WTC11 (cell line): ENCODE data around the gene SLC6A18. TPM values are rescaled to one million over a fixed set of nuclear protein-coding genes. Genes with fewer than 3 reads are reported as not detected.

Source experiments
- ATAC-seq: fragments of 200-7000 bp; cut with Tn5 transposase; 2 replicates; pipeline ENCODE4 v1.10.0; 2021; ENCODE audit warnings: mild to moderate bottlenecking, moderate library complexity
- CTCF ChIA-PET: fragments of 300-600 bp; sonication (Branson Sonifier 250); formaldehyde crosslinking; loops from one replicate; lab custom pipeline; 2021; ENCODE audit warnings: antibody characterized with exemption; lab: Charles Lee
- POLR2A ChIA-PET: fragments of 350-600 bp; sonication (Branson Sonifier 250); formaldehyde crosslinking; loops from one replicate; lab custom pipeline; 2021; ENCODE audit warnings: antibody characterized with exemption; lab: Charles Lee
- DNase-seq: peaks from one replicate; pipeline ENCODE4 v3.0.0; 2021; ENCODE audit warnings: low spot score
- H3K27ac Mint-ChIP-seq: 2 replicates; pipeline ENCODE4 v1.8.0; 2021; ENCODE audit warnings: mixed read lengths
- H3K27me3 Mint-ChIP-seq: 2 replicates; pipeline ENCODE4 v1.8.0; 2021; ENCODE audit warnings: low read depth, mild to moderate bottlenecking, moderate library complexity, mixed read lengths
- H3K36me3 Mint-ChIP-seq: 2 replicates; pipeline ENCODE4 v1.8.0; 2021; ENCODE audit warnings: mixed read lengths
- H3K4me1 Mint-ChIP-seq: 2 replicates; pipeline ENCODE4 v1.8.0; 2022; ENCODE audit warnings: mixed read lengths
- H3K4me3 Mint-ChIP-seq: 2 replicates; pipeline ENCODE4 v1.8.0; 2021; ENCODE audit warnings: mild to moderate bottlenecking, moderate library complexity, mixed read lengths
- H3K9me3 Mint-ChIP-seq: 2 replicates; pipeline ENCODE4 v1.8.0; 2021; ENCODE audit warnings: mixed read lengths
- CREB1 ChIP-seq: sonication (generic); formaldehyde crosslinking; IDR thresholded peaks from 2 replicates; pipeline ENCODE4 v1.8.0; 2023; ENCODE audit warnings: mild to moderate bottlenecking, missing genetic modification reagents
- CREM ChIP-seq: sonication (generic); formaldehyde crosslinking; IDR thresholded peaks from 2 replicates; pipeline ENCODE4 v1.8.1; 2022; ENCODE audit warnings: mild to moderate bottlenecking, missing genetic modification reagents, moderate library complexity
- EMX1 ChIP-seq: fragments of 250-450 bp; sonication (Bioruptor Pico); IDR thresholded peaks from 2 replicates; pipeline ENCODE4 v1.8.0; 2021; ENCODE audit warnings: mild to moderate bottlenecking
- ESRRA ChIP-seq: sonication (generic); formaldehyde crosslinking; IDR thresholded peaks from 2 replicates; pipeline ENCODE4 v1.8.1; 2022; ENCODE audit warnings: mild to moderate bottlenecking, missing genetic modification reagents, borderline replicate concordance
- ETV6 ChIP-seq: sonication (generic); formaldehyde crosslinking; IDR thresholded peaks from 2 replicates; pipeline ENCODE4 v1.8.1; 2022; ENCODE audit warnings: mild to moderate bottlenecking, missing genetic modification reagents
- FOXK1 ChIP-seq: sonication (generic); formaldehyde crosslinking; IDR thresholded peaks from 2 replicates; pipeline ENCODE4 v1.8.0; 2022; ENCODE audit warnings: mild to moderate bottlenecking, moderate library complexity, missing genetic modification reagents
- GABPB1 ChIP-seq: sonication (generic); formaldehyde crosslinking; IDR thresholded peaks from 2 replicates; pipeline ENCODE4 v1.8.1; 2023; ENCODE audit warnings: mild to moderate bottlenecking, missing genetic modification reagents
- JAZF1 ChIP-seq: fragments of 250-450 bp; sonication (Bioruptor Pico); IDR thresholded peaks from 2 replicates; pipeline ENCODE4 v1.9.0; 2021; ENCODE audit warnings: moderate library complexity, mild to moderate bottlenecking, inconsistent platforms
- KAT7 ChIP-seq: sonication (generic); formaldehyde crosslinking; IDR thresholded peaks from 2 replicates; pipeline ENCODE4 v1.8.1; 2023; ENCODE audit warnings: missing genetic modification reagents, mild to moderate bottlenecking, borderline replicate concordance
- MYBL2 ChIP-seq: sonication (generic); formaldehyde crosslinking; IDR thresholded peaks from 2 replicates; pipeline ENCODE4 v1.8.1; 2023; ENCODE audit warnings: mild to moderate bottlenecking, moderate library complexity, missing genetic modification reagents
- NFE2L1 ChIP-seq: sonication (generic); formaldehyde crosslinking; IDR thresholded peaks from 2 replicates; pipeline ENCODE4 v1.8.1; 2023; ENCODE audit warnings: missing genetic modification reagents
- TEAD1 ChIP-seq: sonication (generic); formaldehyde crosslinking; IDR thresholded peaks from 2 replicates; pipeline ENCODE4 v1.8.0; 2022; ENCODE audit warnings: mild to moderate bottlenecking, missing genetic modification reagents
- ZNF219 ChIP-seq: sonication (generic); formaldehyde crosslinking; IDR thresholded peaks from 2 replicates; pipeline ENCODE4 v1.8.0; 2023; ENCODE audit warnings: missing genetic modification reagents, mild to moderate bottlenecking, borderline replicate concordance
- ZNF232 ChIP-seq: sonication (generic); formaldehyde crosslinking; IDR thresholded peaks from 2 replicates; pipeline ENCODE4 v1.8.0; 2022; ENCODE audit warnings: mild to moderate bottlenecking, missing genetic modification reagents
- ZNF263 ChIP-seq: sonication (generic); formaldehyde crosslinking; IDR thresholded peaks from 2 replicates; pipeline ENCODE4 v1.8.1; 2022; ENCODE audit warnings: low read depth, mild to moderate bottlenecking, moderate library complexity, missing genetic modification reagents
- ZNF317 ChIP-seq: sonication (generic); formaldehyde crosslinking; IDR thresholded peaks from 2 replicates; pipeline ENCODE4 v1.8.1; 2023; ENCODE audit warnings: low read depth, mild to moderate bottlenecking, moderate library complexity, missing genetic modification reagents, borderline replicate concordance
- ZNF396 ChIP-seq: fragments of 250-450 bp; sonication (Bioruptor Pico); IDR thresholded peaks from 2 replicates; pipeline ENCODE4 v1.8.0; 2021; ENCODE audit warnings: mild to moderate bottlenecking, moderate library complexity, borderline replicate concordance
- total RNA-seq: library from RNA; stranded (reverse); gene quantifications from 3 replicates; pipeline ENCODE4 v1.2.3, GENCODE V29; 2021
- TF ChIP-seq, protein P1 (sequence below): sonication (generic); formaldehyde crosslinking; IDR thresholded peaks from 2 replicates; pipeline ENCODE4 v1.8.0; 2023; ENCODE audit warnings: missing genetic modification reagents, mild to moderate bottlenecking, borderline replicate concordance
- TF ChIP-seq, protein P2 (sequence below): sonication (generic); formaldehyde crosslinking; IDR thresholded peaks from 2 replicates; pipeline ENCODE4 v1.8.1; 2023; ENCODE audit warnings: mild to moderate bottlenecking, missing genetic modification reagents, borderline replicate concordance
- TF ChIP-seq, protein P3 (sequence below): fragments of 250-450 bp; sonication (Bioruptor Pico); conservative IDR thresholded peaks from 2 replicates; pipeline ENCODE4 v1.9.0; 2021; ENCODE audit warnings: mild to moderate bottlenecking
- TF ChIP-seq, protein P4 (sequence below): sonication (generic); formaldehyde crosslinking; IDR thresholded peaks from 2 replicates; pipeline ENCODE4 v1.8.1; 2022; ENCODE audit warnings: low read depth, mild to moderate bottlenecking, moderate library complexity, missing genetic modification reagents, borderline replicate concordance
- TF ChIP-seq, protein P5 (sequence below): sonication (generic); formaldehyde crosslinking; IDR thresholded peaks from 2 replicates; pipeline ENCODE4 v1.8.0; 2022; ENCODE audit warnings: mild to moderate bottlenecking, missing genetic modification reagents
- TF ChIP-seq, protein P6 (sequence below): sonication (generic); formaldehyde crosslinking; IDR thresholded peaks from 2 replicates; pipeline ENCODE4 v1.8.1; 2022; ENCODE audit warnings: mild to moderate bottlenecking, missing genetic modification reagents, moderate library complexity, borderline replicate concordance

The SLC6A18 gene
- total RNA-seq, 1 experiment from 2014 or later: not detected

DNA sequence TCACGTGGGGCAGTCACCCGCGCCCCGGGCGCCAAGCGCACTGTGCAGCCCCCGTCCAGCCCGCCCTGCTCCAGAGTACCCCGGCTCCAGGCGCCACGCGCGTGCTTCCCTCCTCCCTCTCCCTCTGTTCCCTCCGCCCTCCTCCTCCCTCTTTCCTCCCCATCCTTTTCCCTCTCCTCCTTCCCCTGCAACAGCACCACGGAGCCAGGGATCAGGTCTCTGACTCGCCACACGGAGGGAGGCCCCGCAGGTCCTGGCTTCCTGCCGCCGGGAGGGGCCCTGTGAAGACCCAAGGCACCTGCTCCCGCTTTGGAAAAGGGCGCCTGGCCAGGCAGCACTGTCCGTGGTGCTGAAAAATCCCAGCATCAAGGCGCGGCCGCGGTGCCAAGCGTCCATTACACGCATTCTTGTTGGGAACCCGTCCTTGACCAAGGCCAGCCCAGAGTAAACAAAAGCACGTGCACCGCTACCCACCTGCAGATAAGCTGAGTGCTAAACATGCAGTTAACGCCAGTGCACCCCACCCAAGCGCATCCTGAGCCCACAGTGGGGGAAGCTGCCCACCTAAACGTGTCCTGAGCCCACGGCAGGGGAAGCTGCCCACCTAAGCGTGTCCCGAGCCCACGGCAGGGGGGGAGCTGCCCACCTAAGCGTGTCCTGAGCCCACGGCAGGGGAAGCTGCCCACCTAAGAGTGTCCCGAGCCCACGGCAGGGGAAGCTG is 21.7 kb downstream of the SLC6A18 start:
- Mint-ChIP-seq H3K9me3 (no peaks in the 10 kb centered on the region), H3K36me3 (no peaks in the 10 kb centered on the region), H3K27ac (no peak overlapping the region), H3K27me3 (no peaks in the 10 kb centered on the region), H3K4me1 (peaks cover 3% of the 10 kb centered on the region; the same call in 1 of the 2 replicates), H3K4me3 (no peak overlapping the region)
- CTCF ChIA-PET: interaction anchor here (0.9 kb wide), 1 partner anchor 399 kb away, joined by 3 read pairs; no protein-coding TSS in a partner anchor
- DNase-seq (peak; percentile 85), ATAC-seq (peak; percentile 42)
- POLR2A ChIA-PET: no interaction called here
- TF ChIP-seq ZNF219 (CRISPR knock-in tag): peak; percentile 52; the same call in 1 of the 2 replicates
- peak; percentile 62; the same call in 1 of the 2 replicates for TF ChIP-seq CREB1 (CRISPR knock-in tag)
- TF ChIP-seq, protein P1, sequence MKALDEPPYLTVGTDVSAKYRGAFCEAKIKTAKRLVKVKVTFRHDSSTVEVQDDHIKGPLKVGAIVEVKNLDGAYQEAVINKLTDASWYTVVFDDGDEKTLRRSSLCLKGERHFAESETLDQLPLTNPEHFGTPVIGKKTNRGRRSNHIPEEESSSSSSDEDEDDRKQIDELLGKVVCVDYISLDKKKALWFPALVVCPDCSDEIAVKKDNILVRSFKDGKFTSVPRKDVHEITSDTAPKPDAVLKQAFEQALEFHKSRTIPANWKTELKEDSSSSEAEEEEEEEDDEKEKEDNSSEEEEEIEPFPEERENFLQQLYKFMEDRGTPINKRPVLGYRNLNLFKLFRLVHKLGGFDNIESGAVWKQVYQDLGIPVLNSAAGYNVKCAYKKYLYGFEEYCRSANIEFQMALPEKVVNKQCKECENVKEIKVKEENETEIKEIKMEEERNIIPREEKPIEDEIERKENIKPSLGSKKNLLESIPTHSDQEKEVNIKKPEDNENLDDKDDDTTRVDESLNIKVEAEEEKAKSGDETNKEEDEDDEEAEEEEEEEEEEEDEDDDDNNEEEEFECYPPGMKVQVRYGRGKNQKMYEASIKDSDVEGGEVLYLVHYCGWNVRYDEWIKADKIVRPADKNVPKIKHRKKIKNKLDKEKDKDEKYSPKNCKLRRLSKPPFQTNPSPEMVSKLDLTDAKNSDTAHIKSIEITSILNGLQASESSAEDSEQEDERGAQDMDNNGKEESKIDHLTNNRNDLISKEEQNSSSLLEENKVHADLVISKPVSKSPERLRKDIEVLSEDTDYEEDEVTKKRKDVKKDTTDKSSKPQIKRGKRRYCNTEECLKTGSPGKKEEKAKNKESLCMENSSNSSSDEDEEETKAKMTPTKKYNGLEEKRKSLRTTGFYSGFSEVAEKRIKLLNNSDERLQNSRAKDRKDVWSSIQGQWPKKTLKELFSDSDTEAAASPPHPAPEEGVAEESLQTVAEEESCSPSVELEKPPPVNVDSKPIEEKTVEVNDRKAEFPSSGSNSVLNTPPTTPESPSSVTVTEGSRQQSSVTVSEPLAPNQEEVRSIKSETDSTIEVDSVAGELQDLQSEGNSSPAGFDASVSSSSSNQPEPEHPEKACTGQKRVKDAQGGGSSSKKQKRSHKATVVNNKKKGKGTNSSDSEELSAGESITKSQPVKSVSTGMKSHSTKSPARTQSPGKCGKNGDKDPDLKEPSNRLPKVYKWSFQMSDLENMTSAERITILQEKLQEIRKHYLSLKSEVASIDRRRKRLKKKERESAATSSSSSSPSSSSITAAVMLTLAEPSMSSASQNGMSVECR (CRISPR knock-in tag): peak; percentile 91
- TF ChIP-seq ZNF232 (CRISPR knock-in tag): no peak; the same call in 1 of the 2 replicates
- TF ChIP-seq ZNF396 (CRISPR knock-in tag): no peak
- TF ChIP-seq ZNF317 (CRISPR knock-in tag): no peak
- TF ChIP-seq, protein P2, sequence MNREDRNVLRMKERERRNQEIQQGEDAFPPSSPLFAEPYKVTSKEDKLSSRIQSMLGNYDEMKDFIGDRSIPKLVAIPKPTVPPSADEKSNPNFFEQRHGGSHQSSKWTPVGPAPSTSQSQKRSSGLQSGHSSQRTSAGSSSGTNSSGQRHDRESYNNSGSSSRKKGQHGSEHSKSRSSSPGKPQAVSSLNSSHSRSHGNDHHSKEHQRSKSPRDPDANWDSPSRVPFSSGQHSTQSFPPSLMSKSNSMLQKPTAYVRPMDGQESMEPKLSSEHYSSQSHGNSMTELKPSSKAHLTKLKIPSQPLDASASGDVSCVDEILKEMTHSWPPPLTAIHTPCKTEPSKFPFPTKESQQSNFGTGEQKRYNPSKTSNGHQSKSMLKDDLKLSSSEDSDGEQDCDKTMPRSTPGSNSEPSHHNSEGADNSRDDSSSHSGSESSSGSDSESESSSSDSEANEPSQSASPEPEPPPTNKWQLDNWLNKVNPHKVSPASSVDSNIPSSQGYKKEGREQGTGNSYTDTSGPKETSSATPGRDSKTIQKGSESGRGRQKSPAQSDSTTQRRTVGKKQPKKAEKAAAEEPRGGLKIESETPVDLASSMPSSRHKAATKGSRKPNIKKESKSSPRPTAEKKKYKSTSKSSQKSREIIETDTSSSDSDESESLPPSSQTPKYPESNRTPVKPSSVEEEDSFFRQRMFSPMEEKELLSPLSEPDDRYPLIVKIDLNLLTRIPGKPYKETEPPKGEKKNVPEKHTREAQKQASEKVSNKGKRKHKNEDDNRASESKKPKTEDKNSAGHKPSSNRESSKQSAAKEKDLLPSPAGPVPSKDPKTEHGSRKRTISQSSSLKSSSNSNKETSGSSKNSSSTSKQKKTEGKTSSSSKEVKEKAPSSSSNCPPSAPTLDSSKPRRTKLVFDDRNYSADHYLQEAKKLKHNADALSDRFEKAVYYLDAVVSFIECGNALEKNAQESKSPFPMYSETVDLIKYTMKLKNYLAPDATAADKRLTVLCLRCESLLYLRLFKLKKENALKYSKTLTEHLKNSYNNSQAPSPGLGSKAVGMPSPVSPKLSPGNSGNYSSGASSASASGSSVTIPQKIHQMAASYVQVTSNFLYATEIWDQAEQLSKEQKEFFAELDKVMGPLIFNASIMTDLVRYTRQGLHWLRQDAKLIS (CRISPR knock-in tag): 0 out of 2 replicates have a peak, but pooled peaks have one; percentile 70
- no peak for TF ChIP-seq EMX1
- peak; percentile 91 for TF ChIP-seq NFE2L1
- TF ChIP-seq FOXK1 (CRISPR knock-in tag): peak; percentile 94
- TF ChIP-seq ETV6 (CRISPR knock-in tag): peak; percentile 86
- TF ChIP-seq ESRRA (CRISPR knock-in tag): peak; percentile 92
- TF ChIP-seq, protein P3, sequence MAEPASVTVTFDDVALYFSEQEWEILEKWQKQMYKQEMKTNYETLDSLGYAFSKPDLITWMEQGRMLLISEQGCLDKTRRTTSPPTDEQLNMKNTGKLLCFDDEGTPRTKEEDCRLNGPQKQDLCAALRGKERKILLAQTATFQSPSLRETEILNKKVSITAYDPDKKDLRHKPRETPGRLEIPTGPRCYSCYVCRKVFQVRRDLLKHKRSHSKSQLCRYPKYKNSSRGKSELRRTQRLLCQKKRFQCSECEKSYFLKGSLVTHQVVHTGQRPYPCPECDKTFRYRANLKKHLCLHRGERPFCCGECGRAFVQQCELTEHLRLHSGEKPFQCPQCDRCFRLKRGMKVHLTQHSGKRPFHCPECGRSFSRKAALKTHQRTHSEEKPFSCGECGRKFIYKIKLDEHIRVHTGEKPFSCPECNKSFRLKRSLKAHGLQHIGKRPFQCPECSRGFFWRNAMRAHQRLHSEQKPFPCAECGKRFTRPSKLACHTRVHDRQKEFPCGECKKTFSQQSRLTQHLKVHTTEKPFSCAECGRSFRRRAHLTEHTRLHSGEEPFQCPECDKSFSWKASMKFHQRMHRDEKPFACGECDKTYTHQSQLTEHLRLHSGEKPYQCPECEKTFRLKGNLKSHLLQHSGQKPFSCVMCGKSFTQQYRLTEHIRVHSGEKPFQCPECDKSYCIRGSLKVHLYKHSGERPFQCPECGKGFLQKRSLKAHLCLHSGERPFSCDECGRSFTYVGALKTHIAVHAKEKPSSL (CRISPR knock-in tag): no peak
- TF ChIP-seq GABPB1: peak; percentile 65; the same call in 1 of the 2 replicates
- no peak; the same call in 1 of the 2 replicates for TF ChIP-seq KAT7 (CRISPR knock-in tag)
- TF ChIP-seq TEAD1 (CRISPR knock-in tag): peak; percentile 92; the same call in 1 of the 2 replicates
- TF ChIP-seq, protein P4, sequence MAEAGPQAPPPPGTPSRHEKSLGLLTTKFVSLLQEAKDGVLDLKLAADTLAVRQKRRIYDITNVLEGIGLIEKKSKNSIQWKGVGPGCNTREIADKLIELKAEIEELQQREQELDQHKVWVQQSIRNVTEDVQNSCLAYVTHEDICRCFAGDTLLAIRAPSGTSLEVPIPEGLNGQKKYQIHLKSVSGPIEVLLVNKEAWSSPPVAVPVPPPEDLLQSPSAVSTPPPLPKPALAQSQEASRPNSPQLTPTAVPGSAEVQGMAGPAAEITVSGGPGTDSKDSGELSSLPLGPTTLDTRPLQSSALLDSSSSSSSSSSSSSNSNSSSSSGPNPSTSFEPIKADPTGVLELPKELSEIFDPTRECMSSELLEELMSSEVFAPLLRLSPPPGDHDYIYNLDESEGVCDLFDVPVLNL: no peak; the same call in 1 of the 2 replicates
- TF ChIP-seq MYBL2: peak; percentile 68; the same call in 1 of the 2 replicates
- TF ChIP-seq ZNF263: peak; percentile 54; the same call in 1 of the 2 replicates
- TF ChIP-seq, protein P5, sequence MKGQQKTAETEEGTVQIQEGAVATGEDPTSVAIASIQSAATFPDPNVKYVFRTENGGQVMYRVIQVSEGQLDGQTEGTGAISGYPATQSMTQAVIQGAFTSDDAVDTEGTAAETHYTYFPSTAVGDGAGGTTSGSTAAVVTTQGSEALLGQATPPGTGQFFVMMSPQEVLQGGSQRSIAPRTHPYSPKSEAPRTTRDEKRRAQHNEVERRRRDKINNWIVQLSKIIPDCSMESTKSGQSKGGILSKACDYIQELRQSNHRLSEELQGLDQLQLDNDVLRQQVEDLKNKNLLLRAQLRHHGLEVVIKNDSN: peak; percentile 74; the same call in 1 of the 2 replicates
- TF ChIP-seq, protein P6, sequence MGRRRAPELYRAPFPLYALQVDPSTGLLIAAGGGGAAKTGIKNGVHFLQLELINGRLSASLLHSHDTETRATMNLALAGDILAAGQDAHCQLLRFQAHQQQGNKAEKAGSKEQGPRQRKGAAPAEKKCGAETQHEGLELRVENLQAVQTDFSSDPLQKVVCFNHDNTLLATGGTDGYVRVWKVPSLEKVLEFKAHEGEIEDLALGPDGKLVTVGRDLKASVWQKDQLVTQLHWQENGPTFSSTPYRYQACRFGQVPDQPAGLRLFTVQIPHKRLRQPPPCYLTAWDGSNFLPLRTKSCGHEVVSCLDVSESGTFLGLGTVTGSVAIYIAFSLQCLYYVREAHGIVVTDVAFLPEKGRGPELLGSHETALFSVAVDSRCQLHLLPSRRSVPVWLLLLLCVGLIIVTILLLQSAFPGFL (CRISPR knock-in tag): peak; percentile 81; the same call in 1 of the 2 replicates
- TF ChIP-seq CREM: peak; percentile 87
- no peak for TF ChIP-seq JAZF1
